ENCODE data around the gene DSPP. TPM values are rescaled to one million over a fixed set of nuclear protein-coding genes. Genes with fewer than 3 reads are reported as not detected.

The DSPP gene
- total RNA-seq, 1 experiment from 2014 or later: not detected

DNA sequence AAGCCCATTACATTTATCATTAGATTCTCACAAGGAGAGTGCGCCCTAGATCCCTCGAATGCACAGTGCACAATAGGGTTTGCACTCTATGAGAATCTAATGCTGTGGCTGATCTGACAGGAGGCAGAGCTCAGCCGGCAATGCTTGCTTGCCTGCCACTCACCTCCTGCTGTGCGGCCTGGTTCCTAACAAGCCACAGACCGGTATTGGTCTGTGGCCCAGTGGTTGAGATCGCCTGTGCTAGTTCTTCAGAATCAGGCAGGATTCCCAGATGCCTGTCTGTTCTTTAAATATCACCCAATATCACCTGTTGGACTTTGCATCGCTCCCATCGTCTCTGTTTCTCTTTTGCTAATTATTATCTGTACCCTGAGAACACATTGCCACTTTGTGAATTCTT lies 14.0 kb downstream of the DSPP start:
- ChIA-PET POLR2A (no interaction called here), CTCF (no interaction called here)
- TF ChIP-seq SIN3A (IDR thresholded peaks at IDR 0.05; ENCODE audit: borderline replicate concordance, insufficient read depth, low read depth, low read length) (no peak), POLR2AphosphoS5 (IDR thresholded peaks at IDR 0.05; ENCODE audit: low read depth, low read length) (no peak), TCF7L2 (IDR thresholded peaks at IDR 0.05; ENCODE audit: low read depth, low read length) (no peak)
- TF ChIP-seq, protein P1, sequence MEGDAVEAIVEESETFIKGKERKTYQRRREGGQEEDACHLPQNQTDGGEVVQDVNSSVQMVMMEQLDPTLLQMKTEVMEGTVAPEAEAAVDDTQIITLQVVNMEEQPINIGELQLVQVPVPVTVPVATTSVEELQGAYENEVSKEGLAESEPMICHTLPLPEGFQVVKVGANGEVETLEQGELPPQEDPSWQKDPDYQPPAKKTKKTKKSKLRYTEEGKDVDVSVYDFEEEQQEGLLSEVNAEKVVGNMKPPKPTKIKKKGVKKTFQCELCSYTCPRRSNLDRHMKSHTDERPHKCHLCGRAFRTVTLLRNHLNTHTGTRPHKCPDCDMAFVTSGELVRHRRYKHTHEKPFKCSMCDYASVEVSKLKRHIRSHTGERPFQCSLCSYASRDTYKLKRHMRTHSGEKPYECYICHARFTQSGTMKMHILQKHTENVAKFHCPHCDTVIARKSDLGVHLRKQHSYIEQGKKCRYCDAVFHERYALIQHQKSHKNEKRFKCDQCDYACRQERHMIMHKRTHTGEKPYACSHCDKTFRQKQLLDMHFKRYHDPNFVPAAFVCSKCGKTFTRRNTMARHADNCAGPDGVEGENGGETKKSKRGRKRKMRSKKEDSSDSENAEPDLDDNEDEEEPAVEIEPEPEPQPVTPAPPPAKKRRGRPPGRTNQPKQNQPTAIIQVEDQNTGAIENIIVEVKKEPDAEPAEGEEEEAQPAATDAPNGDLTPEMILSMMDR (IDR thresholded peaks at IDR 0.05): no peak
- TF ChIP-seq, protein P2, sequence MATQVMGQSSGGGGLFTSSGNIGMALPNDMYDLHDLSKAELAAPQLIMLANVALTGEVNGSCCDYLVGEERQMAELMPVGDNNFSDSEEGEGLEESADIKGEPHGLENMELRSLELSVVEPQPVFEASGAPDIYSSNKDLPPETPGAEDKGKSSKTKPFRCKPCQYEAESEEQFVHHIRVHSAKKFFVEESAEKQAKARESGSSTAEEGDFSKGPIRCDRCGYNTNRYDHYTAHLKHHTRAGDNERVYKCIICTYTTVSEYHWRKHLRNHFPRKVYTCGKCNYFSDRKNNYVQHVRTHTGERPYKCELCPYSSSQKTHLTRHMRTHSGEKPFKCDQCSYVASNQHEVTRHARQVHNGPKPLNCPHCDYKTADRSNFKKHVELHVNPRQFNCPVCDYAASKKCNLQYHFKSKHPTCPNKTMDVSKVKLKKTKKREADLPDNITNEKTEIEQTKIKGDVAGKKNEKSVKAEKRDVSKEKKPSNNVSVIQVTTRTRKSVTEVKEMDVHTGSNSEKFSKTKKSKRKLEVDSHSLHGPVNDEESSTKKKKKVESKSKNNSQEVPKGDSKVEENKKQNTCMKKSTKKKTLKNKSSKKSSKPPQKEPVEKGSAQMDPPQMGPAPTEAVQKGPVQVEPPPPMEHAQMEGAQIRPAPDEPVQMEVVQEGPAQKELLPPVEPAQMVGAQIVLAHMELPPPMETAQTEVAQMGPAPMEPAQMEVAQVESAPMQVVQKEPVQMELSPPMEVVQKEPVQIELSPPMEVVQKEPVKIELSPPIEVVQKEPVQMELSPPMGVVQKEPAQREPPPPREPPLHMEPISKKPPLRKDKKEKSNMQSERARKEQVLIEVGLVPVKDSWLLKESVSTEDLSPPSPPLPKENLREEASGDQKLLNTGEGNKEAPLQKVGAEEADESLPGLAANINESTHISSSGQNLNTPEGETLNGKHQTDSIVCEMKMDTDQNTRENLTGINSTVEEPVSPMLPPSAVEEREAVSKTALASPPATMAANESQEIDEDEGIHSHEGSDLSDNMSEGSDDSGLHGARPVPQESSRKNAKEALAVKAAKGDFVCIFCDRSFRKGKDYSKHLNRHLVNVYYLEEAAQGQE (IDR thresholded peaks at IDR 0.05; ENCODE audit: insufficient read depth in 1 of 2, low read depth in 2 of 2, low read length in 1 of 2): no peak
- Histone ChIP-seq H3K27me3 (ENCODE audit: control insufficient read depth, insufficient read depth, low read length) (no peaks in the 10 kb centered on the region; the same call in 1 of the 2 replicates), H3K36me3 (ENCODE audit: control insufficient read depth, insufficient read depth, low read length) (no peaks in the 10 kb centered on the region), H3K9me3 (ENCODE audit: control insufficient read depth, insufficient read depth, low read depth, low read length) (no peaks in the 10 kb centered on the region), H3K27ac (ENCODE audit: low read length) (no peak overlapping the region), H3K4me1 (ENCODE audit: control insufficient read depth, insufficient read depth, low read length) (no peaks in the 10 kb centered on the region), H3K4me3 (ENCODE audit: low read depth in 2 of 2, low read length in 2 of 2) (no peak overlapping the region)
- no peak for ATAC-seq
- DNase-seq (ENCODE audit: low read depth, low spot score): no peak
- no TSS peak for BruUV-seq (replicated peaks)
- in situ Hi-C loops (cut with HindIII; ENCODE audit: low pct_unique_long_range_greater_than_20kb, low sequenced_read_pairs) (no loop called here), intact Hi-C loops (cut with micrococcal nuclease; ENCODE audit: unreplicated experiment) (no loop called here)

DNA sequence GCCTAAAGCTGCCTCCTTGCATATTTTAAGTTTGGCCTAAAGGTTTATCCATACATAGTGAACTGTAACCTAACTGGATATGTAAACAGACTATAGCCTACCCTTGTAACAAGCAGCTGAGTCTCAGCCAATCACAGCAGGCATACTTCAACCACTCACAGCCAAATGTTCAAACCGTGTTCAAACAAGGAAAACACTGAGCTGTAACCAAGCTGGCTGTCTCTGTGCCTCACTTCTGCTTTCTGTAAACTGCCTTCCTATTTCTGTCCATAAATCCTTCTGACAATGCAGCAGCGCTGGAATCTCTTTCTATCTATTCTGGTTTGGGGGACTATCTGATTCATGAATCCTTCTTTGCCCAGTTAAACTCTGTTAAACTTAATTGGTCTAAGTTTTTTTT lies 16.4 kb downstream of the DSPP start:
- in situ Hi-C loops (cut with HindIII; ENCODE audit: low pct_unique_long_range_greater_than_20kb, low sequenced_read_pairs) (no loop called here), intact Hi-C loops (cut with micrococcal nuclease; ENCODE audit: unreplicated experiment) (no loop called here)
- Histone ChIP-seq H3K9me3 (ENCODE audit: control insufficient read depth, insufficient read depth, low read depth, low read length) (no peaks in the 10 kb centered on the region), H3K27me3 (ENCODE audit: control insufficient read depth, insufficient read depth, low read length) (no peaks in the 10 kb centered on the region; the same call in 1 of the 2 replicates), H3K4me3 (ENCODE audit: low read depth in 2 of 2, low read length in 2 of 2) (no peak overlapping the region), H3K36me3 (ENCODE audit: control insufficient read depth, insufficient read depth, low read length) (no peaks in the 10 kb centered on the region), H3K27ac (ENCODE audit: low read length) (no peak overlapping the region), H3K4me1 (ENCODE audit: control insufficient read depth, insufficient read depth, low read length) (no peaks in the 10 kb centered on the region)
- POLR2A ChIA-PET: no interaction called here
- ATAC-seq: no peak
- no peak for DNase-seq (ENCODE audit: low read depth, low spot score)
- no TSS peak for BruUV-seq (replicated peaks)
- CTCF ChIA-PET: no interaction called here
- TF ChIP-seq, protein P2 (IDR thresholded peaks at IDR 0.05; ENCODE audit: insufficient read depth in 1 of 2, low read depth in 2 of 2, low read length in 1 of 2): no peak
- TF ChIP-seq, protein P1 (IDR thresholded peaks at IDR 0.05): no peak
- TF ChIP-seq TCF7L2 (IDR thresholded peaks at IDR 0.05; ENCODE audit: low read depth, low read length) (no peak), SIN3A (IDR thresholded peaks at IDR 0.05; ENCODE audit: borderline replicate concordance, insufficient read depth, low read depth, low read length) (no peak)
